ENCODE results near the gene OMP.

The OMP gene

DNA sequence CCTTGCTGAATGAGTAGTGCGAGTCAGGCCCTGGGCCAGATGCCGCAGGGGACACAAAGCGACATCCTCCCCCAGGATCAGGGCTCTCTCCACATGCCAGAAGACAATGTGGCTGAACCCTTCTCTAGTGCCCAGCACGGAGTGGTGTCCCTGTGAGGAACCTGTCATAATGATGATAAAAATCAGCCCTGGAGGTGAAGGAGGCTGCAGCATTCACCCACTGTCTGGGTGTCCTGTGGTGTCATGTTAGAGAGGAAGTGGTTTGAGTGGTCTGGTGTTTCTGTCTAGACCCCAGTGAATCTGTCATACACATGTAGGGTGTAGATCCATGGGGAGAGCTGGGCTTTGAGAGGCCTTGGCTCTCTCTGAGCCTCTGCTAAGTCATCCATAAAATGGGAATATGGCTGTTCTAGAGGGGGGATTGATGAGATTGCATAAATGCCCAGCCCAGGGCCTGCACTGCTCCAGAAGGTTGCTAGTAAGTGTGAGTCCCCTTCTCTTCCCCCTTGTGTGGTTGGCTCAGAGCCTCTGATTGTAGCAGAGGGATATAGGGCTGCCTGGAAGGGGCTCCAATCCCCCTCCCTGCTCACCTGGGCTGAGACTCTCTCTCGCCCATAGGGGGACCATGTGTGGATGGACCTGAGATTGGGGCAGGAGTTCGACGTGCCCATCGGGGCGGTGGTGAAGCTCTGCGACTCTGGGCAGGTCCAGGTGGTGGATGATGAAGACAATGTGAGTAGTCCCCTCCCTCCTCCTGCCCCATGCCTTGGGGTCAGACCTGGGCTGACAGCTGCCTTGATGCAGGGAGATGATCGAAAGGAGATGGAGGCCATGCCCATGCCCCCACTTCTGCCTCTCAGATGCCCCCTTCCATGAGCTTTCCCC is 39.7 kb downstream of the OMP start:
- no peak overlapping the region for H3K4me3 ChIP-seq (ENCODE audit: low read depth in 1 of 2, low read length in 1 of 2)
- H3K27me3 ChIP-seq = peaks cover 49% of the 10 kb centered on the region
- TF ChIP-seq, protein P1, sequence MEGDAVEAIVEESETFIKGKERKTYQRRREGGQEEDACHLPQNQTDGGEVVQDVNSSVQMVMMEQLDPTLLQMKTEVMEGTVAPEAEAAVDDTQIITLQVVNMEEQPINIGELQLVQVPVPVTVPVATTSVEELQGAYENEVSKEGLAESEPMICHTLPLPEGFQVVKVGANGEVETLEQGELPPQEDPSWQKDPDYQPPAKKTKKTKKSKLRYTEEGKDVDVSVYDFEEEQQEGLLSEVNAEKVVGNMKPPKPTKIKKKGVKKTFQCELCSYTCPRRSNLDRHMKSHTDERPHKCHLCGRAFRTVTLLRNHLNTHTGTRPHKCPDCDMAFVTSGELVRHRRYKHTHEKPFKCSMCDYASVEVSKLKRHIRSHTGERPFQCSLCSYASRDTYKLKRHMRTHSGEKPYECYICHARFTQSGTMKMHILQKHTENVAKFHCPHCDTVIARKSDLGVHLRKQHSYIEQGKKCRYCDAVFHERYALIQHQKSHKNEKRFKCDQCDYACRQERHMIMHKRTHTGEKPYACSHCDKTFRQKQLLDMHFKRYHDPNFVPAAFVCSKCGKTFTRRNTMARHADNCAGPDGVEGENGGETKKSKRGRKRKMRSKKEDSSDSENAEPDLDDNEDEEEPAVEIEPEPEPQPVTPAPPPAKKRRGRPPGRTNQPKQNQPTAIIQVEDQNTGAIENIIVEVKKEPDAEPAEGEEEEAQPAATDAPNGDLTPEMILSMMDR (IDR thresholded peaks at IDR 0.05) = no peak
- H3K36me3 ChIP-seq = no peaks in the 10 kb centered on the region
- no peaks in the 10 kb centered on the region for H3K4me1 ChIP-seq (ENCODE audit: control insufficient read depth in 1 of 2, insufficient read depth in 1 of 2, low read depth in 1 of 2, low read length in 1 of 2)
- H3K27ac ChIP-seq = no peak overlapping the region
- no peaks in the 10 kb centered on the region for H3K9me3 ChIP-seq

- Histone ChIP-seq H3K9me3 (no peaks in the 10 kb centered on the region), H3K4me3 (ENCODE audit: low read depth in 1 of 2, low read length in 1 of 2) (no peak overlapping the region), H3K27me3 (peaks cover 49% of the 10 kb centered on the region), H3K36me3 (no peaks in the 10 kb centered on the region), H3K27ac (no peak overlapping the region), H3K4me1 (ENCODE audit: control insufficient read depth in 1 of 2, insufficient read depth in 1 of 2, low read depth in 1 of 2, low read length in 1 of 2) (peaks cover 0 to 6% of the 10 kb centered on the region in 2 experiments)
- TF ChIP-seq, protein P1 (IDR thresholded peaks at IDR 0.05) = no peak
Measured at GRCh38 chr11:77143405-77144020, 40.9 kb downstream of the OMP start.

- no peak overlapping the region for H3K27ac ChIP-seq
- no peak overlapping the region for H3K4me3 ChIP-seq (ENCODE audit: low read depth in 1 of 2, low read length in 1 of 2)
- H3K9me3 ChIP-seq = no peaks in the 10 kb centered on the region
- TF ChIP-seq, protein P1 (IDR thresholded peaks at IDR 0.05) = no peak
- H3K4me1 ChIP-seq (ENCODE audit: control insufficient read depth in 1 of 2, insufficient read depth in 1 of 2, low read depth in 1 of 2, low read length in 1 of 2) = peaks cover 0 to 6% of the 10 kb centered on the region in 2 experiments
- peaks cover 49% of the 10 kb centered on the region for H3K27me3 ChIP-seq
- H3K36me3 ChIP-seq = no peaks in the 10 kb centered on the region
Measured at GRCh38 chr11:77144196-77144856, 41.7 kb downstream of the OMP start.

GRCh38 chr11:77144857-77145428 is 42.3 kb downstream of the OMP start:
- Histone ChIP-seq H3K9me3 (no peaks in the 10 kb centered on the region), H3K4me1 (ENCODE audit: control insufficient read depth in 1 of 2, insufficient read depth in 1 of 2, low read depth in 1 of 2, low read length in 1 of 2) (peaks cover 0 to 6% of the 10 kb centered on the region in 2 experiments), H3K27me3 (peaks cover 50% of the 10 kb centered on the region), H3K27ac (no peak overlapping the region), H3K4me3 (ENCODE audit: low read depth in 1 of 2, low read length in 1 of 2) (no peak overlapping the region), H3K36me3 (no peaks in the 10 kb centered on the region)
- TF ChIP-seq, protein P1 (IDR thresholded peaks at IDR 0.05) = no peak

GRCh38 chr11:77146261-77147035 is 43.8 kb downstream of the OMP start:
- H3K4me1 ChIP-seq (ENCODE audit: control insufficient read depth in 1 of 2, insufficient read depth in 1 of 2, low read depth in 1 of 2, low read length in 1 of 2) = peaks cover 0 to 6% of the 10 kb centered on the region in 2 experiments
- peaks cover 59% of the 10 kb centered on the region for H3K27me3 ChIP-seq
- no peaks in the 10 kb centered on the region for H3K9me3 ChIP-seq
- no peak overlapping the region for H3K4me3 ChIP-seq (ENCODE audit: low read depth in 1 of 2, low read length in 1 of 2)
- H3K36me3 ChIP-seq = no peaks in the 10 kb centered on the region
- TF ChIP-seq, protein P1 (IDR thresholded peaks at IDR 0.05) = no peak
- H3K27ac ChIP-seq = no peak overlapping the region

Data from neutrophil (primary cell).